ENCODE results near the gene SMG6.
A peak's percentile ranks its signal among the peaks of the same experiment; 100 is the strongest.

The SMG6 gene

GRCh38 chr17:2090210-2090641, 213.4 kb downstream of the SMG6 start:
- Histone ChIP-seq H3K27me3 (ENCODE audit: control insufficient read depth in 1 of 2, insufficient read depth in 2 of 2, low read length in 2 of 2) (no peaks in the 10 kb centered on the region), H3K4me3 (ENCODE audit: low read length in 2 of 2) (peak overlapping the region in 1 of 2 donors; percentile 62), H3K4me1 (ENCODE audit: control insufficient read depth, insufficient read depth, low read length) (peaks cover 41% of the 10 kb centered on the region), H3K36me3 (ENCODE audit: control insufficient read depth in 2 of 2, insufficient read depth in 2 of 2, low read length in 2 of 2) (peaks cover 2 to 14% of the 10 kb centered on the region in 2 donors), H3K27ac (ENCODE audit: low read length) (peak overlapping the region; percentile 67), H3K9ac (ENCODE audit: low read length in 2 of 2) (no peak overlapping the region), H3K9me3 (ENCODE audit: control insufficient read depth in 2 of 2, low read length in 2 of 2) (no peaks in the 10 kb centered on the region)

- H3K27me3 ChIP-seq (ENCODE audit: control insufficient read depth in 1 of 2, insufficient read depth in 2 of 2, low read length in 2 of 2), result no peaks in the 10 kb centered on the region
- H3K27ac ChIP-seq (ENCODE audit: low read length), result peak overlapping the region; percentile 67
- peaks cover 51% of the 10 kb centered on the region for H3K4me1 ChIP-seq (ENCODE audit: control insufficient read depth, insufficient read depth, low read length)
- peaks cover 4 to 17% of the 10 kb centered on the region in 2 donors for H3K36me3 ChIP-seq (ENCODE audit: control insufficient read depth in 2 of 2, insufficient read depth in 2 of 2, low read length in 2 of 2)
- peak overlapping the region in 1 of 2 donors; percentile 30 for H3K9ac ChIP-seq (ENCODE audit: low read length in 2 of 2)
- H3K4me3 ChIP-seq (ENCODE audit: low read length in 2 of 2), result peak overlapping the region; percentile 32 to 62
- H3K9me3 ChIP-seq (ENCODE audit: control insufficient read depth in 2 of 2, low read length in 2 of 2), result no peaks in the 10 kb centered on the region
Measured at GRCh38 chr17:2089021-2089422, 214.6 kb downstream of the SMG6 start.

GRCh38 chr17:2087597-2088211, 215.9 kb downstream of the SMG6 start:
- Histone ChIP-seq H3K27me3 (ENCODE audit: control insufficient read depth in 1 of 2, insufficient read depth in 2 of 2, low read length in 2 of 2) (no peaks in the 10 kb centered on the region), H3K27ac (ENCODE audit: low read length) (peak overlapping the region; percentile 31), H3K4me1 (ENCODE audit: control insufficient read depth, insufficient read depth, low read length) (peaks cover 63% of the 10 kb centered on the region), H3K4me3 (ENCODE audit: low read length in 2 of 2) (no peak overlapping the region), H3K9ac (ENCODE audit: low read length in 2 of 2) (no peak overlapping the region), H3K36me3 (ENCODE audit: control insufficient read depth in 2 of 2, insufficient read depth in 2 of 2, low read length in 2 of 2) (peaks cover 4 to 20% of the 10 kb centered on the region in 2 donors), H3K9me3 (ENCODE audit: control insufficient read depth in 2 of 2, low read length in 2 of 2) (no peaks in the 10 kb centered on the region)

- peaks cover 74% of the 10 kb centered on the region for H3K4me1 ChIP-seq (ENCODE audit: control insufficient read depth, insufficient read depth, low read length)
- no peak overlapping the region for H3K4me3 ChIP-seq (ENCODE audit: low read length in 2 of 2)
- H3K27me3 ChIP-seq (ENCODE audit: control insufficient read depth in 1 of 2, insufficient read depth in 2 of 2, low read length in 2 of 2), result no peaks in the 10 kb centered on the region
- H3K27ac ChIP-seq (ENCODE audit: low read length), result peak overlapping the region; percentile 69
- H3K9me3 ChIP-seq (ENCODE audit: control insufficient read depth in 2 of 2, low read length in 2 of 2), result no peaks in the 10 kb centered on the region
- peaks cover 11 to 20% of the 10 kb centered on the region in 2 donors for H3K36me3 ChIP-seq (ENCODE audit: control insufficient read depth in 2 of 2, insufficient read depth in 2 of 2, low read length in 2 of 2)
- no peak overlapping the region for H3K9ac ChIP-seq (ENCODE audit: low read length in 2 of 2)
Measured at GRCh38 chr17:2086306-2086705, 217.3 kb downstream of the SMG6 start.

GRCh38 chr17:2085648-2085949, 218.0 kb downstream of the SMG6 start:
- Histone ChIP-seq H3K9ac (ENCODE audit: low read length in 2 of 2) (no peak overlapping the region), H3K27ac (ENCODE audit: low read length) (peak overlapping the region; percentile 69), H3K36me3 (ENCODE audit: control insufficient read depth in 2 of 2, insufficient read depth in 2 of 2, low read length in 2 of 2) (peaks cover 16 to 26% of the 10 kb centered on the region in 2 donors), H3K27me3 (ENCODE audit: control insufficient read depth in 1 of 2, insufficient read depth in 2 of 2, low read length in 2 of 2) (no peaks in the 10 kb centered on the region), H3K4me1 (ENCODE audit: control insufficient read depth, insufficient read depth, low read length) (peaks cover 75% of the 10 kb centered on the region), H3K9me3 (ENCODE audit: control insufficient read depth in 2 of 2, low read length in 2 of 2) (no peaks in the 10 kb centered on the region), H3K4me3 (ENCODE audit: low read length in 2 of 2) (no peak overlapping the region)

- Histone ChIP-seq H3K4me3 (ENCODE audit: low read length in 2 of 2) (no peak overlapping the region), H3K27ac (ENCODE audit: low read length) (peak overlapping the region; percentile 69), H3K9ac (ENCODE audit: low read length in 2 of 2) (no peak overlapping the region), H3K9me3 (ENCODE audit: control insufficient read depth in 2 of 2, low read length in 2 of 2) (no peaks in the 10 kb centered on the region), H3K36me3 (ENCODE audit: control insufficient read depth in 2 of 2, insufficient read depth in 2 of 2, low read length in 2 of 2) (peaks cover 16 to 26% of the 10 kb centered on the region in 2 donors), H3K27me3 (ENCODE audit: control insufficient read depth in 1 of 2, insufficient read depth in 2 of 2, low read length in 2 of 2) (no peaks in the 10 kb centered on the region), H3K4me1 (ENCODE audit: control insufficient read depth, insufficient read depth, low read length) (peaks cover 71% of the 10 kb centered on the region)
Measured at GRCh38 chr17:2084766-2085647, 218.6 kb downstream of the SMG6 start.

GRCh38 chr17:2084036-2084765, 219.4 kb downstream of the SMG6 start:
- Histone ChIP-seq H3K27ac (ENCODE audit: low read length) (peak overlapping the region; percentile 69), H3K27me3 (ENCODE audit: control insufficient read depth in 1 of 2, insufficient read depth in 2 of 2, low read length in 2 of 2) (no peaks in the 10 kb centered on the region), H3K36me3 (ENCODE audit: control insufficient read depth in 2 of 2, insufficient read depth in 2 of 2, low read length in 2 of 2) (peaks cover 16 to 28% of the 10 kb centered on the region in 2 donors), H3K4me1 (ENCODE audit: control insufficient read depth, insufficient read depth, low read length) (peaks cover 70% of the 10 kb centered on the region), H3K9me3 (ENCODE audit: control insufficient read depth in 2 of 2, low read length in 2 of 2) (no peaks in the 10 kb centered on the region), H3K4me3 (ENCODE audit: low read length in 2 of 2) (no peak overlapping the region), H3K9ac (ENCODE audit: low read length in 2 of 2) (peak overlapping the region in 1 of 2 donors; percentile 42)

- no peak overlapping the region for H3K4me3 ChIP-seq (ENCODE audit: low read length in 2 of 2)
- peak overlapping the region; percentile 69 for H3K27ac ChIP-seq (ENCODE audit: low read length)
- H3K36me3 ChIP-seq (ENCODE audit: control insufficient read depth in 2 of 2, insufficient read depth in 2 of 2, low read length in 2 of 2), result peaks cover 18 to 31% of the 10 kb centered on the region in 2 donors
- peaks cover 64% of the 10 kb centered on the region for H3K4me1 ChIP-seq (ENCODE audit: control insufficient read depth, insufficient read depth, low read length)
- peak overlapping the region in 1 of 2 donors; percentile 42 for H3K9ac ChIP-seq (ENCODE audit: low read length in 2 of 2)
- no peaks in the 10 kb centered on the region for H3K9me3 ChIP-seq (ENCODE audit: control insufficient read depth in 2 of 2, low read length in 2 of 2)
- H3K27me3 ChIP-seq (ENCODE audit: control insufficient read depth in 1 of 2, insufficient read depth in 2 of 2, low read length in 2 of 2), result no peaks in the 10 kb centered on the region
Measured at GRCh38 chr17:2083613-2084035, 220.0 kb downstream of the SMG6 start.

- Histone ChIP-seq H3K4me1 (ENCODE audit: control insufficient read depth, insufficient read depth, low read length) (peaks cover 50% of the 10 kb centered on the region), H3K9ac (ENCODE audit: low read length in 2 of 2) (no peak overlapping the region), H3K27me3 (ENCODE audit: control insufficient read depth in 1 of 2, insufficient read depth in 2 of 2, low read length in 2 of 2) (no peaks in the 10 kb centered on the region), H3K9me3 (ENCODE audit: control insufficient read depth in 2 of 2, low read length in 2 of 2) (no peaks in the 10 kb centered on the region), H3K27ac (ENCODE audit: low read length) (peak overlapping the region; percentile 69), H3K36me3 (ENCODE audit: control insufficient read depth in 2 of 2, insufficient read depth in 2 of 2, low read length in 2 of 2) (peaks cover 28 to 35% of the 10 kb centered on the region in 2 donors), H3K4me3 (ENCODE audit: low read length in 2 of 2) (no peak overlapping the region)
Measured at GRCh38 chr17:2082003-2082781, 221.4 kb downstream of the SMG6 start.

GRCh38 chr17:2081564-2081963, 222.0 kb downstream of the SMG6 start:
- Histone ChIP-seq H3K4me3 (ENCODE audit: low read length in 2 of 2) (no peak overlapping the region), H3K36me3 (ENCODE audit: control insufficient read depth in 2 of 2, insufficient read depth in 2 of 2, low read length in 2 of 2) (peaks cover 28 to 39% of the 10 kb centered on the region in 2 donors), H3K9me3 (ENCODE audit: control insufficient read depth in 2 of 2, low read length in 2 of 2) (no peaks in the 10 kb centered on the region), H3K27ac (ENCODE audit: low read length) (no peak overlapping the region), H3K4me1 (ENCODE audit: control insufficient read depth, insufficient read depth, low read length) (peaks cover 52% of the 10 kb centered on the region), H3K9ac (ENCODE audit: low read length in 2 of 2) (no peak overlapping the region), H3K27me3 (ENCODE audit: control insufficient read depth in 1 of 2, insufficient read depth in 2 of 2, low read length in 2 of 2) (no peaks in the 10 kb centered on the region)
